SK-N-MC (cell line): Measurements from ENCODE around the gene ARHGAP28.

Experiments
- EZH2 ChIP-seq: fragments of 200-600 bp; sonication (generic); IDR thresholded peaks from one replicate; pipeline ENCODE4 v1.6.1; 2017; ENCODE audit warnings: antibody characterized with exemption
- POLR2AphosphoS5 ChIP-seq: IDR thresholded peaks from 2 replicates; pipeline ENCODE4 v1.6.1; 2012; ENCODE audit warnings: mild to moderate bottlenecking, low read depth, low read length, borderline replicate concordance

GRCh38 chr18:6730416-6731221 lies 1.1 kb downstream of the ARHGAP28 start:
- TF ChIP-seq POLR2AphosphoS5 (no peak), EZH2 (no peak)
